K562 (cell line): ENCODE measurements around the gene SORCS1. TPM values are rescaled to one million over a fixed set of nuclear protein-coding genes. Genes with fewer than 3 reads are reported as not detected.

ENCODE experiments used
- BACH1 ChIP-seq: fragments of 200-800 bp; sonication (Bioruptor generic); IDR thresholded peaks from 2 replicates; pipeline ENCODE4 v1.6.1; 2016; ENCODE audit warnings: missing genetic modification characterization, missing compliant biosample characterization
- ETS1 ChIP-seq: conservative IDR thresholded peaks from 2 replicates; pipeline ENCODE4 v1.6.1; 2011; ENCODE audit warnings: low read depth, mild to moderate bottlenecking, low read length; ENCODE audit not compliant: control insufficient read depth
- HNRNPH1 ChIP-seq: fragments of 200-400 bp; formaldehyde crosslinking; optimal IDR thresholded peaks from 2 replicates; pipeline ENCODE3; 2017; ENCODE audit warnings: low read depth, mild to moderate bottlenecking, low read length, moderate library complexity
- SP2 ChIP-seq: IDR thresholded peaks from 2 replicates; pipeline ENCODE4 v1.6.1; 2011; ENCODE audit warnings: mild to moderate bottlenecking, low read depth, low read length, moderate library complexity; ENCODE audit not compliant: poor library complexity, severe bottlenecking; ENCODE audit errors: extremely low read depth
- TARDBP ChIP-seq: fragments of 450-650 bp; IDR thresholded peaks from 2 replicates; pipeline ENCODE4 v1.6.1; 2016
- THAP12 ChIP-seq: fragments of 250-450 bp; sonication (Bioruptor Pico); IDR thresholded peaks from 2 replicates; pipeline ENCODE4 v1.9.0; 2021; ENCODE audit warnings: mild to moderate bottlenecking, inconsistent platforms
- polyA plus RNA-seq, 8 experiments: library from polyadenylated mRNA; depleted of rRNA in 4 of 8; stranded (reverse) in 5 of 8; unstranded in 3 of 8; fragments of >200 nt; fragmentation: Nextera tagmentation in 2 of 8; fragmentation: Illumina TruSeq in 1 of 8; extraction: Ambion mirVana in 2 of 8; extraction: Trizol in 1 of 8; gene quantifications; 2 replicates each; pipeline versions ENCODE4 v1.2.1 to v1.2.3, GENCODE V29; 2011 to 2014; ENCODE audit warnings: inconsistent platforms in 1 of 8, missing spikeins in 1 of 8
- total RNA-seq, 7 experiments: library from RNA; depleted of rRNA in 6 of 7; stranded (reverse); fragments of >200 nt in 6 of 7; fragmentation: Illumina TruSeq in 2 of 7; extraction: Trizol in 2 of 7; gene quantifications; 2 replicates each; pipeline versions ENCODE4 v1.2.1 to v1.2.3, GENCODE V29; 2011 to 2021; ENCODE audit warnings: low replicate concordance in 1 of 7

Gene SORCS1
- total and polyA plus RNA-seq, 9 of the 15 experiments (the other 6 are each of a cell fraction or from before 2014, with no cell fraction given): 1.5 to 3.9 (median 2.7) TPM

- no peak for TF ChIP-seq THAP12 (CRISPR knock-in tag)
- TF ChIP-seq SP2: no peak
- no peak for TF ChIP-seq TARDBP
- TF ChIP-seq ETS1: no peak
- TF ChIP-seq HNRNPH1: no peak
- no peak for TF ChIP-seq BACH1 (tag)
Measured at GRCh38 chr10:107037192-107038122, 127.0 kb downstream of the SORCS1 start (continued).
